Fibroblast of skin of right quadriceps (primary cell): ENCODE data around the gene PPP1R15B.

Experiments
- DNase-seq: peaks from one replicate; pipeline ENCODE4 v3.0.0-alpha.2; 2013

The PPP1R15B gene

GRCh38 chr1:204411451-204412204 is at the start of gene PPP1R15B:
Gene PPP1R15B (minus strand): TSS chr1:204411817. CDS start chr1:204411411, 406 bp downstream.
- peak; percentile 99 for DNase-seq

DNA sequence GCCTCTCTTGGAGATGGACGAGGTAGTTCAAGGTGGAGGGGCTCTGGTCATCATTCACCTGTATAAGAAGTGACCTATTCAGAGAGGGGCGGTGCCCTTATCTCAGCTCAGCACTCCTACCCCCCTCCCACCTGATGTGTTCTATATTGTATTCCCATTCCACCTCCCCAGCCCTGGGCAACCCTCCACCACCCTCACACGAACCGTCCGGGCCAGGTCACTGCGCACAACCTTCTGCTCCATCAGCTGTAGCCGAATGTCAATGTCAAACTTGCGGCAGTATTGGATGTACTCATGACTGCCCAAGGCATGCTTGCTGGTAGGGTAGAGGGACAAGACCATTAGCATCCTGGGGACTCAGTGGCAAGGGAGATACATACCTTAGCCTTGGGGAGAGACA is 48.7 kb upstream of the PPP1R15B start:
- no peak for DNase-seq

GRCh38 chr1:204459706-204460105 is 48.1 kb upstream of the PPP1R15B start:
- DNase-seq, result no peak

- DNase-seq, result no peak
Observed at GRCh38 chr1:204457666-204458065, 46.0 kb upstream of the PPP1R15B start.

- DNase-seq, result peak; percentile 26
Observed at GRCh38 chr1:204456826-204457442, 45.3 kb upstream of the PPP1R15B start.

DNA sequence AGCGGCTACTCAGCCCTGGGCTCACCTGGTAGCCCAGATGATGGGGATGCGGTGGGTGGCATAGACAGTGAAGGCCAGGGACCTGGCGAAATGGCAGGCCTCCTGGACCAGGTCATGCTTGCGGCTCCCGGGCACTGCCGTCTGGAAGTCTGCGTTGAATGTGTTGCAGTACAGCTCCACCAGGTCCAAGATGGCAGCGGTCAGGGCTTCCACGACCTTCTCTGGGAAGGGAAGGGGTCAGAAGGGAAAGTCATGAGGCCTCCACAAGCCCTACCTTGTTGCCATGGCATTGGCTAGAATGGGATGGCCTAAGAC is 44.2 kb upstream of the PPP1R15B start:
- no peak for DNase-seq

GRCh38 chr1:204455063-204455830 is 43.6 kb upstream of the PPP1R15B start:
- no peak for DNase-seq

- DNase-seq, result no peak
Observed at GRCh38 chr1:204454476-204454875, 42.9 kb upstream of the PPP1R15B start.

DNA sequence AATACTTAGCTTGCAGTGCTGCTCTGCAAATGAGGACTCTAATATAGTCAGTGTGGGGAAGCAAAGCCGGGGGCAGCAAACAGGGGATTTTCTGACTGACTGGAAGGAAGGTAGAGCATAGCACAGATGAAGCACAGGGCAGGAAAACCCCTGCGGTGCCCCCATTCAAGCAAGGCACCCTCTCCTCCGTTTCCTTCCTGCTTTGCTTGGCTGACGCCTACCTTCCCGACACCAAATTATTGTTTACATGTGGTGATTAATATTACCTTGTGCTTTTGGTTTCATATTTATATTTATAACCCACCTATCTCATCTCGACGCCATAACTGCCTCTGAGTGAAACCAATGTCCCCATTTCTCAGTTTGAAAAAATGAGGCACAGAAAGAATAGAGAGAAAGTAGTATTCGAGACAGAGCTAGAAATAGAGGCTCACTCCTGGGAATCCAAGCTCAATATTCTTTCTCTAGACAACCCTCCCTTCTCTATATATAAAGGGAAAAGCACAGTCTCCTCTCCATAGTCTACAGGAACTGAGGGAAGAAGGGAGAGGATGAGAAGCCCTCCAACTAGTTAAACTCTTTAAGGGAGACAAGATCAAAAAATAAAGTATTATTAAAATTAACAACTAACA is 41.6 kb upstream of the PPP1R15B start:
- DNase-seq, result no peak

GRCh38 chr1:204451352-204452124 is 39.9 kb upstream of the PPP1R15B start:
- no peak for DNase-seq

DNA sequence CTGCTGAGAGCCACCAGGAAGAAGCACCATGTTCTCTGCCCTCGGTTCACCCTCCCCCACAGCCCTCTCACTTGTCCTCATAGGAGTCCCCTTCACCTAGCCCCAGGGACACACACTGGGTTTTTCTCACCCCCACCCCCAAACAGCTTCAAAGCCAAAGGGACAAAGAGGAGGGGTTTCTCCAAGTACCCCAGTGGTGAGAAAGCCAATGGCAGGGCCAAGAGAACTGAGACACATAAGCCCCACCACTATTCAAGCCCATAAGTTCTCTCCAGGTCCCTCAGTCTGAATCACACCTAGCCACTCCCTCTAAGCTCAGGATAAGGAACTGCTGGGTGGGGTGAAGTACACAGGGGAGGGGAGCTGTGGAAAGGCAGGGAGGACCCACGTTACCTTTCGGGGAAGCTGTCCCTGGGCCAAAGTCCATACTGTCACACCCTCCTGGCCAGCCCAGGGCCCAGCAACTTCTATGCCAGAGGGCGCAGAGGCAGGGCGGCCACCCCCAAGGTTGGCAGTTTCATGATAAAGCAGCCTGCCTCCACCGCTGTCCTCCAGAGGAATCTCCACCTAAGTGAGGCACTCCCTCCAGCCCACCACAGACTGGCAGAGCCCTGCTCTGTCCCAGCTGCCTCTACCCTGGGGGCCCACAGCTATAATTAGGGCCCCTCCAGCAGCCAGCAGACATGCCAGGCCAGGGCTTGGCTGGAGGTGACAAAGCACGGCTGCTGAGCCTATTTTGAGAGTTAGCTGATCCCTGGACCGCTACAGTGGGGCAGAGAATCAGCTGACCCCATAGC is 39.0 kb upstream of the PPP1R15B start:
- DNase-seq, result no peak

DNA sequence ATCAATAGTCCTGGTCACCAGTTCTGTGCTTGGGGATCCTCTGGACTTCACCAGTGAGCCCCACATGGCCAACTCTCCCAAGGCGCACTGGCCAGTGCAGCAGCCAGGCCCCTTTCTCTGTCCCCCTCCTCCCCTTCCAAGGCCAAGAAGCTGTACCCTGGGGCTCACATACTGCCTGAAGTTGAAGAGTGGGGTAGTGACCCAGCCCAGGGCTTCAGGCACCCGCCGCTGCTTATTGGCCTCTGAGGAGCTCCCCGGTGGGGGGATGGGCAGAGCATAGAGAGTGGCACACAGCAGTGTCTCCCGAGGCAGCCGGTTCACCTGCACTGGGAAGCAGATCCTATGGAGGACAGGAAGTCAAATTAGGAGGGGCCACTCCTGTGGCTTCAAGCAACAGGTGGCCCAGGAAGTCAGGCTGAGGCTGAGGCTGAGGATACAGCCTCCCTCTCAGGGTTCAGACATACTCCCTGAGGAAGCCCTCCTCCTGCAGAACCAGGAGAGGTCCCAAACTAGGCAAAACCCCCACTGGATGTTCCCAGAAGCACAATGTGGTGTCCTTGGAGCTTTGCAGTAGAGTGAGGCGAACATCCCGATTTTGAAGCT is 38.2 kb upstream of the PPP1R15B start:
- DNase-seq, result no peak

GRCh38 chr1:204448991-204449677 is 37.5 kb upstream of the PPP1R15B start:
- no peak for DNase-seq

DNA sequence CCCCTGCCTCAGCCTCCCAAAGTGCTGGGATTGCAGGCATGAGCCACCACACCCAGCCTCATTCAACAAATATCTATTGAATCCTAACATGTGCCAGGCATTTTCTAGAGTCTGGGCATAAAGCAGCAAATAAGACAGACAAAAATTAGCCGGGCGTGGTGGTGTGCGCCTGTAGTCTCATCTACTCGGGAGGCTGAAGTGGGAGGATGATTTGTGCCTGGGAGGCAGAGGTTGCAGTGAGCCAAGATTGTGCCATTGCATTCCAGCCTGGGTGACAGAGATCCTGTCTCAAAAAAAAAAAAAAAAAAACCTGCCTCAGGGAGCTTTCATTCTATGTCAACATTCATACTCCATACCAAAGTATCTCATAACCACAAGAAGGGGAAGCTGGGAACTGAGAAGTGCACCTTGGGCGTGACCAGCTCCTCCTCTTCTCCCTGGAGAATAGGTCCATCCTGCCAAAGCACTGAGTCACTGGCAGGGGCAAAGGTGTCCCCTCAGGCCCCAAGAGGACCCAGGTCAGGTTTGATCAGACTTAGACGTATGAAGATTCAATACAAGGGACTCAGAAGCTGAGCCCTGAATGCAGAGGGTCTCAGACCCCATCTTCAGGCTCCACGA is 36.8 kb upstream of the PPP1R15B start:
- no peak for DNase-seq

DNA sequence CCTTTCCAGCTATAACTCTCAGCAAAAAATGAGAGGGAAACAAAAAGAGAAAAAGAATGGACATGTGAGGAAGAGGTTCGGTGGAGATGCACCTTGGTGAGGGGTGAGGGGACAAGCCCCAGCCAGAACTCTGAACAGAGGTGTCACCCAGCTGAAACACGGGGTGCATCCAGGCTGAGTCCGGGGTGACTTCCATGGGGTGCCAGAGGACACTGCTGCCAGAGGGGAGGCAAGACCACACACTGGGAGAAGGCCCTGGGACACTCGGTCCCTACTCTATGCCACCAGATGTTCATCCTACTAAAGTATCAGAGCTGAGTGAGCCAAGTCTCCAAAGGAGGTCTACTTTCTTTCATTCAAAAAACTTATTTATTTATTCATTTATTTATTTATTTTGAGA is 36.1 kb upstream of the PPP1R15B start:
- no peak for DNase-seq

- no peak for DNase-seq
Observed at GRCh38 chr1:204447190-204447589, 35.6 kb upstream of the PPP1R15B start.

- peak; percentile 54 for DNase-seq
Observed at GRCh38 chr1:204446413-204447111, 34.9 kb upstream of the PPP1R15B start.

GRCh38 chr1:204445860-204446412 is 34.3 kb upstream of the PPP1R15B start:
- DNase-seq, result no peak

DNA sequence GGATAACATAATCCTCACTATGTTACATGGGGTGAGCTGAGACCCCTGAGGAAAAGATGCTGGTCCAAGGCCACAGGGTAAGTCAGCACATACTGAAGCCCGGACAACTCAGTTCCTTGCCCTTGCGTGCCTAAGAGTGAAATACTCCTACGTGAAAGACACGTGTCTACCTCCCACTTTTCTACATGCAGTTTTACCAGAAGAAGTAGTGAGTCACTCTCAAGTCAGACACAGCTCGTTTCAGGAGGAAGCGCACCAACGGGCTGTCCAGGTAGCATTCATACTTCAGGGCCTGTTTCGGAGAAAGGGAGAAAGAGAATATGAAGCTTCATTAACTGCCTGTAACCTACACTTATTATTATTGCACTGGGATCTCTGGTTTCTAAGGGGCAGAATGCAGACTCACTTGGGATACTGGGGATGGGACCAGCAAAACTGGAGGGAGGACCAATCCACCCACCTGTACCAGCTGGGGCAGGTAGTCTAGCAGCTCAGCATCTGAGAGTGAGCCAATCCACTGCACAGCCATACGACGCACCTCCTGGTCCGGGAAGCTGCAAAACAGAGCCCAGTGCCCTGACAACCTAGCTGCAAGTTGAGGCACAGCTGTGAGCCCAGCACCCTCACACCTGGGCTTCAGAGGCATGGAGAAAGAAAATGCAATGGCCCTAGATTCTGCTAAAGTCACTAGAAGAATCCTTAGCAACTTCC is 32.4 kb upstream of the PPP1R15B start:
- DNase-seq, result no peak
